Endothelial cell of umbilical vein (primary cell): ENCODE results near the gene USH1G. TPM values are rescaled to one million over a fixed set of nuclear protein-coding genes. Genes with fewer than 3 reads are reported as not detected.

Source experiments
- BruUV-seq: library from RNA; stranded (reverse); fragments of 400-500 nt; replicated peaks from 2 replicates; lab custom pipeline; 2021; lab: Mats Ljungman, UMichigan
- CTCF ChIA-PET: fragments of 300-600, 350-600 bp; sonication (Branson Sonifier 250); formaldehyde crosslinking; loops from one replicate; lab custom pipeline; 2021; ENCODE audit warnings: antibody characterized with exemption, inconsistent platforms; lab: Charles Lee
- POLR2A ChIA-PET: fragments of 300-600, 350-600 bp; sonication (Branson Sonifier 250); formaldehyde crosslinking; loops from one replicate; lab custom pipeline; 2021; ENCODE audit warnings: antibody characterized with exemption, inconsistent platforms; lab: Charles Lee
- DNase-seq: peaks from one replicate; pipeline ENCODE4 v3.0.0-alpha.2; 2011; ENCODE audit warnings: low read depth, low spot score
- FAIRE-seq: peaks from 2 replicates; lab custom pipeline; 2011; peaks lifted over from hg19 to GRCh38; lab: Jason Lieb, UNC
- H2AFZ ChIP-seq: 2 replicates; pipeline ENCODE4 v1.6.0; 2012; ENCODE audit warnings: low read depth, low read length, control low read depth, inconsistent platforms
- H3K27ac ChIP-seq: 2 replicates; pipeline ENCODE4 v1.5.1; 2011; ENCODE audit warnings: low read depth, mild to moderate bottlenecking, control low read depth, low read length, moderate library complexity; ENCODE audit not compliant: insufficient read depth
- H3K27me3 ChIP-seq, 2 experiments: 2 replicates each; pipeline versions ENCODE4 v1.6.0 to v1.6.1; 2011; ENCODE audit warnings: low read length in 2 of 2, mixed read lengths in 1 of 2; ENCODE audit not compliant: control insufficient read depth in 2 of 2, insufficient read depth in 2 of 2
- H3K36me3 ChIP-seq, 2 experiments: 2 replicates in 1 of 2; 3 replicates in 1 of 2; pipeline ENCODE4 v1.5.1; 2011; ENCODE audit warnings: low read length in 2 of 2, mild to moderate bottlenecking in 1 of 2, moderate library complexity in 1 of 2; ENCODE audit not compliant: control insufficient read depth in 2 of 2, insufficient read depth in 2 of 2; ENCODE audit errors: extremely low read depth in 1 of 2
- H3K4me1 ChIP-seq: 3 replicates; pipeline ENCODE4 v1.5.1; 2011; ENCODE audit warnings: mild to moderate bottlenecking, low read length; ENCODE audit not compliant: control insufficient read depth, insufficient read depth; ENCODE audit errors: extremely low read depth
- H3K4me2 ChIP-seq: 2 replicates; pipeline ENCODE4 v1.6.1; 2011; ENCODE audit warnings: low read length, control low read depth, mixed read lengths; ENCODE audit not compliant: insufficient read depth
- H3K4me3 ChIP-seq, 3 experiments: fragments of 200-600 bp in 1 of 3; sonication (generic), shearing (Covaris generic) in 1 of 3; replicated peaks in 1 of 3; 2 replicates each; pipeline ENCODE4 v1.5.1; 2011 to 2016; ENCODE audit warnings: control low read depth in 3 of 3, low read length in 3 of 3, mild to moderate bottlenecking in 2 of 3, inconsistent platforms in 1 of 3, low read depth in 1 of 3, moderate library complexity in 1 of 3; ENCODE audit not compliant: insufficient read depth in 1 of 3
- H3K79me2 ChIP-seq: 2 replicates; pipeline ENCODE4 v1.6.0; 2012; ENCODE audit warnings: low read length, inconsistent platforms; ENCODE audit not compliant: control insufficient read depth, insufficient read depth
- H3K9ac ChIP-seq: replicated peaks from 2 replicates; pipeline ENCODE3; 2011; ENCODE audit warnings: low read length, control low read depth; ENCODE audit not compliant: insufficient read depth; ENCODE audit errors: extremely low read depth
- H3K9me1 ChIP-seq: replicated peaks from 3 replicates; pipeline ENCODE4 v1.6.0; 2011; ENCODE audit warnings: mild to moderate bottlenecking, low read length; ENCODE audit not compliant: control insufficient read depth, insufficient read depth; ENCODE audit errors: extremely low read depth
- H3K9me3 ChIP-seq: replicated peaks from 2 replicates; pipeline ENCODE4 v1.5.1; 2012; ENCODE audit warnings: low read length, inconsistent platforms; ENCODE audit not compliant: control insufficient read depth, insufficient read depth
- H4K20me1 ChIP-seq: replicated peaks from 2 replicates; pipeline ENCODE3; 2011; ENCODE audit warnings: mild to moderate bottlenecking, low read length; ENCODE audit not compliant: control insufficient read depth, insufficient read depth; ENCODE audit errors: extremely low read depth
- CTCF ChIP-seq, 2 donors: IDR thresholded peaks; 1 replicate in 1 of 2; 2 replicates in 1 of 2; pipeline ENCODE4 v1.5.1; 2011; ENCODE audit warnings: low read length in 2 of 2, mild to moderate bottlenecking in 2 of 2, moderate library complexity in 2 of 2, control low read depth in 1 of 2, inconsistent platforms in 1 of 2, low read depth in 1 of 2; ENCODE audit not compliant: insufficient read depth in 1 of 2; ENCODE audit errors: extremely low read depth in 1 of 2
- EZH2 ChIP-seq: IDR thresholded peaks from 2 replicates; pipeline ENCODE4 v1.6.1; 2012; ENCODE audit warnings: borderline replicate concordance, low read depth, mild to moderate bottlenecking, moderate library complexity, low read length, inconsistent platforms; ENCODE audit not compliant: severe bottlenecking
- FOS ChIP-seq: IDR thresholded peaks from 2 replicates; pipeline ENCODE4 v1.6.1; 2011; ENCODE audit warnings: mild to moderate bottlenecking, low read length, moderate library complexity, borderline replicate concordance; ENCODE audit not compliant: insufficient read depth
- GATA2 ChIP-seq: IDR thresholded peaks from 2 replicates; pipeline ENCODE4 v1.7.0; 2011; ENCODE audit warnings: low read depth, mild to moderate bottlenecking, moderate library complexity, mixed read lengths, low read length; ENCODE audit not compliant: insufficient read length, insufficient read depth
- JUN ChIP-seq: IDR thresholded peaks from 2 replicates; pipeline ENCODE4 v1.6.1; 2011; ENCODE audit warnings: borderline replicate concordance, low read depth; ENCODE audit not compliant: insufficient read length, insufficient read depth
- MAX ChIP-seq: IDR thresholded peaks from 2 replicates; pipeline ENCODE4 v1.6.1; 2011; ENCODE audit not compliant: insufficient read depth, insufficient read length
- MYC ChIP-seq: IDR thresholded peaks from one replicate; pipeline ENCODE4 v1.6.1; 2011; ENCODE audit warnings: mild to moderate bottlenecking, low read depth, low read length
- POLR2A ChIP-seq: IDR thresholded peaks from 2 replicates; pipeline ENCODE4 v1.6.1; 2012; ENCODE audit warnings: low read depth, mild to moderate bottlenecking, control low read depth, low read length
- POLR2AphosphoS5 ChIP-seq: IDR thresholded peaks from 2 replicates; pipeline ENCODE4 v1.6.1; 2012; ENCODE audit warnings: low read depth, mild to moderate bottlenecking, control low read depth, low read length, moderate library complexity; ENCODE audit not compliant: insufficient read depth
- dilution Hi-C: fragments of 300-500 bp; cut with MboI; formaldehyde crosslinking; loops from one replicate; pipeline ENCODE4 v1.15.0; 2019; ENCODE audit warnings: low sequenced_read_pairs; ENCODE audit not compliant: extremely low pct_ligation_motif_present
- intact Hi-C: fragments of 100-400 bp; cut with micrococcal nuclease; formaldehyde crosslinking; loops from one replicate; pipeline ENCODE4 v1.10.0; 2022
- polyA plus RNA-seq, 4 experiments: library from polyadenylated mRNA; depleted of rRNA in 3 of 4; stranded (reverse) in 3 of 4; unstranded in 1 of 4; fragments of >200 nt; gene quantifications; 2 replicates each; pipeline versions ENCODE4 v1.2.1 to v1.2.3, GENCODE V29; 2011 to 2012; ENCODE audit warnings: missing spikeins in 1 of 4
- total RNA-seq: library from RNA; stranded (reverse); gene quantifications from 2 replicates; pipeline ENCODE4 v1.2.3, GENCODE V29; 2021

USH1G gene
- total and polyA plus RNA-seq, 2 donors (not counting 3 experiments of a cell fraction or from before 2014, with no cell fraction given): not detected

DNA sequence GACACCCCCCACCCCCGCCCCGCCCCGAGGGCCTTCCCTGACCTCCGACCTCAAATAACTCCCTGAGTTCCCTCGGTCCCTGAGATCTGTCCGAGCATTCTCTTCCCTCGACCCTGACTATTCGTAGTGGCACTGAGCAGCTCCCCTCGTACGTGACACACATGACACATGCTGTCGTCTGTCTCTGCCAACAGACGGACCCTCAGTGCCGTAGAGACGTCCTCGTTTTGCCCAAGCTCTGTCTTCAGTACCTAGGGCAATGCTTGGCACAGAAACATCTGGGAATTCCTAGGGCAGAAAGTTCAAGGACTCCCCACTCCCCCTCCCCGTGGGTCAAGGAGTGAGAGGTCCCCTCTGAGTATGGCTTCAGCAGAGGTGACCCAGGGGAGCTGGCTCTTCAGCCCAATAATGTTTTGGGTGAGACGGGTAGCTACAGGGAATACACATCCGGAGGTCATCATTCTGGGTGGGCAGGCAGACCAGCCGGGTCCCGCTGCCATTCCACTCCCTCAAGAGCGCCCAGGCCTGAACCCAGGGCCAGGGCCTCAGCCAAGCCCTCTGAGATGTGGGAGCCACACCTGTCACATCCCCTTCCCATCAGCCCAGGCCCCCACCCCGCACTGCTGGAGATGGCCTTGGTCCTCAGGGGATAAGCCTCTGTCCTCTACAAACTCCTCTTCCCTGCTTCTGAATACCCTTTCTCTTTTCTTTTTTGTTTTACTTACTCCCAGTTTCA is 29.0 kb downstream of the USH1G start:
- Histone ChIP-seq H3K27ac (no peak overlapping the region), H3K4me1 (no peaks in the 10 kb centered on the region), H3K36me3 (no peaks in the 10 kb centered on the region), H3K9me1 (no peaks in the 10 kb centered on the region), H3K27me3 (peaks cover 37 to 39% of the 10 kb centered on the region in 2 experiments), H3K4me2 (no peak overlapping the region), H3K9me3 (no peaks in the 10 kb centered on the region), H4K20me1 (no peaks in the 10 kb centered on the region), H3K79me2 (no peaks in the 10 kb centered on the region), H3K4me3 (no peak overlapping the region), H3K9ac (no peak overlapping the region), H2AFZ (no peak overlapping the region)
- no peak for DNase-seq
- FAIRE-seq: no peak
- TF ChIP-seq GATA2: no peak
- TF ChIP-seq MYC: no peak
- no peak for TF ChIP-seq EZH2
- TF ChIP-seq JUN: no peak
- TF ChIP-seq POLR2AphosphoS5: no peak
- no peak for TF ChIP-seq CTCF (IDR thresholded peaks at IDR 0.05; ENCODE audit: extremely low read depth in 1 of 2, insufficient read depth in 1 of 2, low read depth in 1 of 2, low read length in 2 of 2)
- TF ChIP-seq FOS: no peak
- TF ChIP-seq POLR2A: no peak
- TF ChIP-seq MAX: no peak
- dilution Hi-C loops (no loop called here), intact Hi-C loops (no loop called here)
- BruUV-seq: no TSS peak
- ChIA-PET POLR2A (no interaction called here), CTCF (interaction anchor here (1.0 kb wide), 3 partner anchors 12 to 21 kb away, joined by 3 to 4 read pairs (median 4); partner anchors contain the start of gene FDXR)
